Hepatocyte (in vitro differentiated cells): ENCODE data around the gene SMARCA2. TPM values are rescaled to one million over a fixed set of nuclear protein-coding genes. Genes with fewer than 3 reads are reported as not detected.
A peak's percentile ranks its signal among the peaks of the same experiment; 100 is the strongest.

Experiments used
- DNase-seq: peaks from one replicate; pipeline ENCODE4 v3.0.0-alpha.2; 2016; ENCODE audit warnings: low spot score
- H2AFZ ChIP-seq: fragments of 200-600 bp; sonication (generic); 2 replicates; pipeline ENCODE4 v1.6.0; 2016; ENCODE audit warnings: antibody characterized with exemption, mild to moderate bottlenecking
- H3K27ac ChIP-seq: fragments of 200-600 bp; sonication (generic); 2 replicates; pipeline ENCODE4 v1.5.1; 2016; ENCODE audit warnings: mild to moderate bottlenecking
- H3K27me3 ChIP-seq: fragments of 200-600 bp; sonication (generic); 2 replicates; pipeline ENCODE4 v1.6.1; 2016
- H3K36me3 ChIP-seq: fragments of 200-600 bp; sonication (generic); replicated peaks from 2 replicates; pipeline ENCODE4 v1.5.1; 2016; ENCODE audit warnings: low read depth; ENCODE audit not compliant: insufficient read depth
- H3K4me1 ChIP-seq: fragments of 200-600 bp; sonication (generic); 2 replicates; pipeline ENCODE4 v1.5.1; 2016; ENCODE audit warnings: mild to moderate bottlenecking, moderate library complexity; ENCODE audit not compliant: insufficient read depth
- H3K4me2 ChIP-seq: fragments of 200-600 bp; sonication (generic); 2 replicates; pipeline ENCODE4 v1.6.0; 2016
- H3K4me3 ChIP-seq: fragments of 200-600 bp; sonication (generic); 2 replicates; pipeline ENCODE4 v1.5.1; 2016; ENCODE audit warnings: mild to moderate bottlenecking
- H3K79me2 ChIP-seq: fragments of 200-600 bp; sonication (generic); 2 replicates; pipeline ENCODE4 v1.6.0; 2017; ENCODE audit warnings: mild to moderate bottlenecking
- H3K9me2 ChIP-seq: fragments of 200-600 bp; sonication (generic); replicated peaks from 2 replicates; pipeline ENCODE4 v1.6.0; 2017; ENCODE audit warnings: mild to moderate bottlenecking; ENCODE audit not compliant: insufficient read depth
- H3K9me3 ChIP-seq: fragments of 200-600 bp; sonication (generic); 2 replicates; pipeline ENCODE4 v1.5.1; 2016; ENCODE audit warnings: low read depth, mild to moderate bottlenecking
- H4K20me1 ChIP-seq: fragments of 200-600 bp; sonication (generic); 2 replicates; pipeline ENCODE4 v1.6.0; 2016; ENCODE audit warnings: mild to moderate bottlenecking; ENCODE audit not compliant: insufficient read depth, poor library complexity, severe bottlenecking
- CTCF ChIP-seq: fragments of 200-600 bp; sonication (generic); IDR thresholded peaks from 2 replicates; pipeline ENCODE4 v1.5.1; 2016; ENCODE audit warnings: antibody characterized with exemption, mild to moderate bottlenecking; ENCODE audit not compliant: poor library complexity
- EZH2 ChIP-seq: fragments of 200-600 bp; sonication (generic); IDR thresholded peaks from 2 replicates; pipeline ENCODE4 v1.6.1; 2016; ENCODE audit warnings: antibody characterized with exemption, mild to moderate bottlenecking, borderline replicate concordance
- EZH2phosphoT487 ChIP-seq: fragments of 200-600 bp; sonication (generic); IDR thresholded peaks from one replicate; pipeline ENCODE4 v1.6.1; 2018; ENCODE audit warnings: antibody characterized with exemption, mild to moderate bottlenecking, low read depth, moderate library complexity; ENCODE audit not compliant: unreplicated experiment, severe bottlenecking
- WGBS: methylation state at CpG from one replicate; pipeline ENCODE4 v1.1.6; 2016; ENCODE audit warnings: low lambda C conversion rate; ENCODE audit errors: missing lambda C conversion rate; 5-methylcytosine and 5-hydroxymethylcytosine counted together
- polyA plus RNA-seq: library from polyadenylated mRNA; unstranded; fragments of >200 nt; fragmentation: Nextera tagmentation; extraction: Ambion mirVana; gene quantifications from 2 replicates; pipeline ENCODE4 v1.2.1, GENCODE V29; 2016
- total RNA-seq: library from RNA; depleted of rRNA; stranded (reverse); fragments of >200 nt; gene quantifications from 2 replicates; pipeline ENCODE4 v1.2.3, GENCODE V29; 2014

The SMARCA2 gene
- total and polyA plus RNA-seq, 2 experiments from 2014 or later: 39.9 to 65.3 TPM

- Histone ChIP-seq H3K27ac (peak overlapping the region; percentile 55), H3K9me3 (no peaks in the 10 kb centered on the region), H3K4me1 (peaks cover 12% of the 10 kb centered on the region), H2AFZ (no peak overlapping the region), H3K79me2 (no peaks in the 10 kb centered on the region), H3K4me3 (no peak overlapping the region), H4K20me1 (no peaks in the 10 kb centered on the region), H3K36me3 (no peaks in the 10 kb centered on the region), H3K9me2 (no peaks in the 10 kb centered on the region), H3K4me2 (peak overlapping the region; percentile 48), H3K27me3 (no peaks in the 10 kb centered on the region)
- TF ChIP-seq EZH2 (no peak), EZH2phosphoT487 (no peak), CTCF (no peak)
- WGBS: 48% methylated on average over 5 of the region's 5 CpGs
- peak; percentile 27 for DNase-seq
These were observed 36.2 kb upstream of the SMARCA2 start for GRCh38 chr9:1978941-1979340.

- no peaks in the 10 kb centered on the region for H3K36me3 ChIP-seq
- peaks cover 12% of the 10 kb centered on the region for H3K4me1 ChIP-seq
- H4K20me1 ChIP-seq: no peaks in the 10 kb centered on the region
- peak overlapping the region; percentile 48 for H3K4me2 ChIP-seq
- H3K4me3 ChIP-seq: no peak overlapping the region
- peak overlapping the region; percentile 55 for H3K27ac ChIP-seq
- WGBS: 54% methylated on average over 7 of the region's 7 CpGs
- H3K27me3 ChIP-seq: no peaks in the 10 kb centered on the region
- no peaks in the 10 kb centered on the region for H3K79me2 ChIP-seq
- H3K9me2 ChIP-seq: no peaks in the 10 kb centered on the region
- DNase-seq: peak; percentile 11
- H2AFZ ChIP-seq: no peak overlapping the region
- no peaks in the 10 kb centered on the region for H3K9me3 ChIP-seq
- TF ChIP-seq CTCF (no peak), EZH2 (no peak), EZH2phosphoT487 (no peak)
These were observed 35.3 kb upstream of the SMARCA2 start for GRCh38 chr9:1979741-1980367.

- WGBS: 100% methylated on average over 1 of the region's 1 CpG
- H4K20me1 ChIP-seq: no peaks in the 10 kb centered on the region
- no peaks in the 10 kb centered on the region for H3K79me2 ChIP-seq
- no peak for DNase-seq
- no peak overlapping the region for H3K27ac ChIP-seq
- no peak overlapping the region for H3K4me3 ChIP-seq
- no peaks in the 10 kb centered on the region for H3K9me2 ChIP-seq
- TF ChIP-seq CTCF (no peak), EZH2phosphoT487 (no peak), EZH2 (no peak)
- no peaks in the 10 kb centered on the region for H3K36me3 ChIP-seq
- no peaks in the 10 kb centered on the region for H3K27me3 ChIP-seq
- H3K9me3 ChIP-seq: no peaks in the 10 kb centered on the region
- peaks cover 12% of the 10 kb centered on the region for H3K4me1 ChIP-seq
- H3K4me2 ChIP-seq: no peak overlapping the region
- H2AFZ ChIP-seq: no peak overlapping the region
These were observed 34.8 kb upstream of the SMARCA2 start for GRCh38 chr9:1980387-1980786.

- WGBS: 96% methylated on average over 1 of the region's 1 CpG
These were observed 33.1 kb upstream of the SMARCA2 start for GRCh38 chr9:1982074-1982473.

More at GRCh38 chr9:1982074-1982473, 33.1 kb upstream of the SMARCA2 start:
- no peak overlapping the region for H3K4me3 ChIP-seq
- H3K79me2 ChIP-seq: no peaks in the 10 kb centered on the region
- TF ChIP-seq EZH2 (no peak), CTCF (no peak), EZH2phosphoT487 (no peak)
- no peaks in the 10 kb centered on the region for H3K27me3 ChIP-seq
- H3K4me1 ChIP-seq: peaks cover 12% of the 10 kb centered on the region
- no peak for DNase-seq
- H3K27ac ChIP-seq: no peak overlapping the region
- no peaks in the 10 kb centered on the region for H3K36me3 ChIP-seq
- no peaks in the 10 kb centered on the region for H4K20me1 ChIP-seq
- H2AFZ ChIP-seq: no peak overlapping the region
- no peak overlapping the region for H3K4me2 ChIP-seq
- H3K9me3 ChIP-seq: no peaks in the 10 kb centered on the region
- H3K9me2 ChIP-seq: no peaks in the 10 kb centered on the region
